Thymus (tissue), 11 donors: ENCODE data around the gene KYNU. TPM values are rescaled to one million over a fixed set of nuclear protein-coding genes. Genes with fewer than 3 reads are reported as not detected.
"Not testable (repeated sequence)": the region's sequence is repeated elsewhere in the genome, so short reads cannot be mapped to it uniquely, and the experiment has no call there.

Source experiments
- DNase-seq, 9 donors: peaks; one replicate each; pipeline ENCODE4 v3.0.0-alpha.2; 2013; ENCODE audit warnings: low spot score in 9 of 9, low read depth in 6 of 9, missing footprints in 1 of 9
- H3K27ac ChIP-seq, 2 donors: one replicate each; pipeline ENCODE4 v1.5.1; 2013; ENCODE audit warnings: control low read depth in 1 of 2, low read depth in 1 of 2, low read length in 1 of 2, mild to moderate bottlenecking in 1 of 2, moderate library complexity in 1 of 2
- H3K27me3 ChIP-seq, 2 donors: one replicate each; pipeline ENCODE4 v1.5.1; 2013; ENCODE audit warnings: low read length in 1 of 2; ENCODE audit not compliant: control insufficient read depth in 2 of 2, insufficient read depth in 1 of 2
- H3K36me3 ChIP-seq, 2 donors: one replicate each; pipeline ENCODE4 v1.5.1; 2013; ENCODE audit warnings: low read length in 1 of 2, mild to moderate bottlenecking in 1 of 2, moderate library complexity in 1 of 2; ENCODE audit not compliant: control insufficient read depth in 2 of 2, insufficient read depth in 2 of 2
- H3K4me1 ChIP-seq, 2 donors: one replicate each; pipeline ENCODE4 v1.5.1; 2013; ENCODE audit warnings: low read length in 2 of 2; ENCODE audit not compliant: control insufficient read depth in 2 of 2, insufficient read depth in 2 of 2
- H3K4me3 ChIP-seq, 2 donors: one replicate each; pipeline ENCODE4 v1.5.1; 2013; ENCODE audit warnings: low read length in 2 of 2, control low read depth in 1 of 2, mild to moderate bottlenecking in 1 of 2
- H3K9me3 ChIP-seq, 2 donors: one replicate each; pipeline ENCODE4 v1.5.1; 2013; ENCODE audit warnings: low read length in 1 of 2, mild to moderate bottlenecking in 1 of 2; ENCODE audit not compliant: control insufficient read depth in 2 of 2, insufficient read depth in 1 of 2
- WGBS: extraction: QIAGEN DNeasy Blood & Tissue Kit; methylation state at CpG from one replicate; pipeline ENCODE4 v1.1.7; 2013; 5-methylcytosine and 5-hydroxymethylcytosine counted together
- polyA plus RNA-seq: library from polyadenylated mRNA; stranded (reverse); fragments of 200-250 nt; gene quantifications from one replicate; pipeline ENCODE4 v1.2.3, GENCODE V29; 2013
- total RNA-seq: library from RNA; stranded (reverse); fragments of 120-200 nt; gene quantifications from one replicate; pipeline ENCODE4 v1.2.4, GENCODE V29; 2013
- donor health status: healthy.

Gene KYNU
- total and polyA plus RNA-seq, 2 donors = 6.6 to 11.3 TPM

DNA sequence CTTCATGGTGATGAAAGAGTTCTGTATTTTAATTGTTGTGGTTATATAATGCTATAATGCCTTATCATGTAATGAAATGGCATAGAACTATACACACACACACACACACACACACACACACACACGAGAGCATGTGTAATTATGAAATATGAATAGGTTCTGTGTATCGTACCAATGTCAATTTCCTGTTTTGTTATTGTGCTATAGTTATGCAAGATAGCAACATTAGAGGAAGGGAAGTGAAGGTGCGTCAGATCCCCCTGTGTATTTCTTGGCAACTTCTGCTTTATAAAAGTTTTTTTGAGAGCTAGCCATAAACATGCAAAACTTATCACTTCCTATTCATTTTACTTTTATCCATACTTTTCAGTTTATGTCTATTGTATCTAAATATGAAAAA, 191.0 kb downstream of the KYNU start:
- WGBS = 54% methylated on average over 3 of the region's 3 CpGs
- H3K36me3 ChIP-seq = no peaks in the 10 kb centered on the region
- DNase-seq = peak in 1 of 9 donors; percentile 12

DNA sequence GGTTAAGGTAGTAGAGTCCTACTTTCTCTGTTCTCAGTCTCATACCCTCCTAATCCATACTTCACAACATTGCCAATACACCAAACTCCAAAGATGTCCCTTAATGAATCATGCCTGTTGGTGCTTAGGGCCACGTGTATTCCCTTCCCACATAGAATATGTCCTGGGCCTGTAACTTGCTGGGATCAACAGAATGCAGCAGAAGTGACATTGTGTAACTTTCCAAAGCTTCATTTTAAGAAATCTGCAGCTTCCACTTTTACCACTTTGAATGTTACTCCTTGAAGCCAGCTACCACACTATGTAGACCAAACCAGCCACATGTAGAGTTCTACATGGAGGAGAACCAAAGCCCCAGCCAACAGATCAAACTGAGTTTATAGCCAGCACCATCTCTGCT, 193.2 kb downstream of the KYNU start:
- Histone ChIP-seq H3K9me3 (peaks cover 0 to 6% of the 10 kb centered on the region in 2 donors), H3K27ac (no peak overlapping the region), H3K4me1 (no peaks in the 10 kb centered on the region), H3K27me3 (no peaks in the 10 kb centered on the region), H3K4me3 (no peak overlapping the region), H3K36me3 (no peaks in the 10 kb centered on the region)
- WGBS = 99% methylated on average over 1 of the region's 1 CpG
- no peak for DNase-seq

More for the DNA sequence above, 191.0 kb downstream of the KYNU start:
- H3K27me3 ChIP-seq = no peaks in the 10 kb centered on the region
- H3K9me3 ChIP-seq = no peaks in the 10 kb centered on the region
- H3K4me3 ChIP-seq = no peak overlapping the region
- H3K27ac ChIP-seq = no peak overlapping the region
- H3K4me1 ChIP-seq = no peaks in the 10 kb centered on the region

DNA sequence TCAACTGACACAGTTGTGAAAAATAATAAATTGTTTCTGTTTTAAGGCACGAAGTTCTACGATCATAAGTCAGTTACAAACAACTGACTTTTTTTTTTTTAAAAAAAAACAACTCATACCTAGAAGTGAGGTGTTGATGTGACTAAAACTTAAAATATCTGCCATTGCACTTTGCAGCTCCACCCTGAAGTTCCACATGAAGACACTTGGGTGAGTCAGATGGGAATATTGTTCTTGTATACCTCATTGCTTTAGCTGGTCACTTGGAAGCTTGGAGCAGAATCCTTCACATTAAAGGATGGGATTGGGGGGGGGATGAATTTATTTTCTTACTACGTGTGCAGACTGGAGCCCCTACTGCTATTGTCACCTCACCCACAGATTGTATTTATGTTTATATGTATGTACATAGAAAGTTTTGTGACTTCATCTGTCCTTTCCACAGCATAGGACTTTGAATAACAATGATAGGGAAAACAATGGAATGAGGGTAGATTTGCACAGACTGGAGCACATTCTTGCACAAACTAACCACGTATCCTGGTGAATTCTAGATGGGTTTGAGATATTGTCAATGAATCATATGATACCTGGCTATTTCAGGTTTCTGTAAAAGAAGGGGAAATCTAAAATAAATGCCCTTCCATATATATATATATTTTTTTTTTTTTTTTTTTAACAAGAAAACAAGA, 193.9 kb downstream of the KYNU start:
- no peaks in the 10 kb centered on the region for H3K4me1 ChIP-seq
- no peaks in the 10 kb centered on the region for H3K36me3 ChIP-seq
- no peak overlapping the region for H3K27ac ChIP-seq
- no peak overlapping the region for H3K4me3 ChIP-seq
- peaks cover 0 to 13% of the 10 kb centered on the region in 2 donors for H3K9me3 ChIP-seq
- no peak for DNase-seq
- 96% methylated on average over 4 of the region's 4 CpGs for WGBS
- H3K27me3 ChIP-seq = no peaks in the 10 kb centered on the region

DNA sequence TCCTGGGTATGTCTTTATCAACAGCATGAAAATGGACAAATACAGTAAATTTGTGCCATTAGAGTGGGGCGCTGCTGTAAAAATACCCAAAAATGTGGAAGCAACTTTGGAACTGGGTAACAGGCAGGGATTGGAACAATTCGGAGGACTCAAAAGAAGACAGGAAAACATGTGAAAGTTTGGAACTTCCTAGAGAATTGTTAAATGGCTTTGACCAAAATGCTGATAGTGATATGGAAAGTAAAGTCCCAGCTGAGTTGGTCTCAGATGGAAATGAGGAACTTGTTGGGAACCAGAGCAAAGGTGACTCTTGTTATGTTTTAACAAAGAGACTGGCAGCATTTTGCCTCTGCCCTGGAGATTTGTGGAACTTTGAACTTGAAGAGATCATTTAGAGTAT, 197.4 kb downstream of the KYNU start:
- not testable (repeated sequence) for H3K4me1 ChIP-seq, H3K36me3 ChIP-seq, H3K4me3 ChIP-seq, H3K27me3 ChIP-seq, DNase-seq, H3K27ac ChIP-seq
- 97% methylated on average over 2 of the region's 2 CpGs for WGBS
- H3K9me3 ChIP-seq = peaks cover 0 to 13% of the 10 kb centered on the region in 2 donors

DNA sequence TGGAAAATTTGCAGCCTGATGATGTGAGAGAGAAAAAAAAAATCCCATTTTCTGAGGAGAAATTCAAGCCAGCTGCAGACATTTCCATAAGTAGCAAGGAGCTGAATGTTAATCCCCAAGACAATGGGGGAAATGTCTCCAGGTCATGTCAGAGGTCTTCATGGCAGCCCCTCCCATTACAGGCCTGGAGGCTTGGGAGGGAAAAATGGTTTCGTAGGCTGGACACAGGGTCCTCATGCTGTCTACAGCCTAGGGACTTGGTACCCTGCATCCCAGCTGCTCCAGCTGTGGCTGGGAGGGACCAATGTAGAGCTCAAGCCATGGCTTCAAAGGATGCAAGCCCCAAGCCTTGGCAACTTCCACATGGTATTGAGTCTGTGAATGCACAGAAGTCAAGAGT, 198.2 kb downstream of the KYNU start:
- WGBS = 95% methylated on average over 1 of the region's 1 CpG
- DNase-seq = no peak
- Histone ChIP-seq H3K9me3 (peaks cover 0 to 13% of the 10 kb centered on the region in 2 donors), H3K27me3 (no peaks in the 10 kb centered on the region), H3K4me1 (no peaks in the 10 kb centered on the region), H3K36me3 (no peaks in the 10 kb centered on the region), H3K4me3 (no peak overlapping the region), H3K27ac (no peak overlapping the region)

DNA sequence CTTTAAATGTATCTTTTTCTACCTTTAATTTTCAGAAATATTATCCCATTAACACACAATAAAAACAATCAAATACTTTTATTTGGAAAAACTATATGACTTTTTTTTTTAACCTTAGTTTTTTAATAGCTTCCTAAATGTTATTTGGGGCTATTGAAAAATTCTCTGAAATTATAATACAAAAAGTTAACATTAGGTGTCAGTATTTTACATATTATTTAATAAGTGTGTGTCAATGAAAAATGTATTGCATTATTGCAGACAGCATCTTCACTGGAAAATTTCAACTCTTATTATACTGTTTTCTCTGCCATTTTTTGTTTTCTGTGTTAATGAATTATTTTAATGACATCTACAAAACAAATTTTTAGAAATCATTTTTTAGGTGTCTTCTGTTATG, 200.6 kb downstream of the KYNU start:
- no peak for DNase-seq
- Histone ChIP-seq H3K4me3 (no peak overlapping the region), H3K36me3 (no peaks in the 10 kb centered on the region), H3K4me1 (no peaks in the 10 kb centered on the region), H3K9me3 (peaks cover 0 to 13% of the 10 kb centered on the region in 2 donors), H3K27ac (no peak overlapping the region), H3K27me3 (no peaks in the 10 kb centered on the region)

DNA sequence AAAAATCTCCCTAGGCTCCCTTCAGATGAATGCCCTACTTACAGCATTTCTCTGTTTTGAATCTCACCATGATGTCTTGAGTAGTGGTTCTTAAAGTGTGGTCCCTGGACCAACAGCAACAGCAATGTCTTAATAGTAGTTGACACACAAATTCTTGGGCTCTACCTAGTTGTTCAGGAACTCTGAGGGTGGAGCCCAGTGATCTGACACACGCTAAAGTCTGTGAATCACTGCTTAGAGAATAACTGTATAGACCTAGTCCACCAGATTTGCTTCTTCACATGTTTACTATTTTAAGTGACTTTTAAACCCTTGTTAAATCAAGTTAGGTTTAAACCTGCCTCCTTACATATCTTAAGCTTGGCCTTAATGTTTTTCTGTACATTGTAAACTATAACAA, 204.2 kb downstream of the KYNU start:
- no peak overlapping the region for H3K27ac ChIP-seq
- H3K4me1 ChIP-seq = no peaks in the 10 kb centered on the region
- WGBS = 99% methylated on average over 1 of the region's 1 CpG
- no peak for DNase-seq
- H3K36me3 ChIP-seq = no peaks in the 10 kb centered on the region
- no peaks in the 10 kb centered on the region for H3K27me3 ChIP-seq
- no peak overlapping the region for H3K4me3 ChIP-seq
- no peaks in the 10 kb centered on the region for H3K9me3 ChIP-seq

DNA sequence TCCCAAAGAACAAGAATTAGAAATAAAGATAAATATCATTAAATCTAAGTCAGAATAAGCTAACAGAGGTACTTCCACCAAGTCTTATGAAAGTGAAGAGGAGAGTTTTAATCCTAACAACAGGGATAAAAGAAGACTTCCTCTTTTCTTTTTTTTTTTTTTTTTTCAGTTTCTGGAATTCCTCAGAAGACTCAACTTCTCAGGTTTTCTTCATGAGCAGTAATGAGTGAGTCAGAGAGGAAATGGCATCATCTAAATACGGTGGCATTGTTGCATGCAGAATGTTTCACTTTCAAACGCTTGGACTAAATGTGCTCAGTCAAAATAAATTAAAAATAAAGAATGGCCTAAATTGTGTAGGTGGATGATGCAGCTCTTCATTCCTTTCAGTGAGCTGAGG, 206.2 kb downstream of the KYNU start:
- Histone ChIP-seq H3K27me3 (no peaks in the 10 kb centered on the region), H3K27ac (no peak overlapping the region), H3K36me3 (no peaks in the 10 kb centered on the region), H3K4me3 (no peak overlapping the region), H3K4me1 (no peaks in the 10 kb centered on the region), H3K9me3 (no peaks in the 10 kb centered on the region)
- 61% methylated on average over 2 of the region's 2 CpGs for WGBS
- DNase-seq = no peak

DNA sequence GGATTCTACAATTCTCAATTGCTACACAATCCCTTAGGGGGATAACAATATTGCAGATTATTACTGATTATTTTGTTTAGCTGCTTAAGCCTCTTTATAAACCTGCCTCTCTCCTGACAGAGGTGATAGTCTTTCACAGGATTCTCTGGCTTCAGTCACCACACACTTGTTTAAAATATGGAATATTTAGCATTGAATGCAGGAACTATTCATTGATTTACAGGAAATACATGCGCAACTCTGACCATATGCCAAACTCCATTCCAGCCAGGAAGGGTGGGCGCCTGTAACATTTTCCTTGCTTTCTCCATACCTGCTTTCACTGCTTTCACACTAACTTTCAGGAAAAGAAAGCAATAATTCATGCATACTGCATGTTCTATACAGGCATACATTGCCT, 207.0 kb downstream of the KYNU start:
- Histone ChIP-seq H3K27me3 (no peaks in the 10 kb centered on the region), H3K36me3 (no peaks in the 10 kb centered on the region), H3K4me1 (no peaks in the 10 kb centered on the region), H3K4me3 (no peak overlapping the region), H3K9me3 (peaks cover 0 to 2% of the 10 kb centered on the region in 2 donors), H3K27ac (no peak overlapping the region)
- no peak for DNase-seq
- WGBS = 98% methylated on average over 2 of the region's 2 CpGs
